Heart left ventricle (tissue), 16 donors: ENCODE measurements around the gene PPIAL4G. TPM values are rescaled to one million over a fixed set of nuclear protein-coding genes. Genes with fewer than 3 reads are reported as not detected.
"Not testable (repeated sequence)": the region's sequence is repeated elsewhere in the genome, so short reads cannot be mapped to it uniquely, and the experiment has no call there.

Experiments
- ATAC-seq, 4 donors: fragments of 200-7000 bp; cut with Tn5 transposase; one replicate each; pipeline ENCODE4 v1.9.1; 2020 to 2022; ENCODE audit warnings: moderate library complexity in 4 of 4, mild to moderate bottlenecking in 3 of 4, moderate number of reproducible peaks in 1 of 4
- DNase-seq, 5 donors: peaks; one replicate each; pipeline ENCODE4 v3.0.0-alpha.2; 2020
- H3K27ac ChIP-seq, 12 donors: fragments of 200-600 bp; sonication (generic) in 4 of 12; one replicate each; pipeline versions ENCODE4 v1.5.0 to v1.8.0; 2016 to 2022; ENCODE audit warnings: mild to moderate bottlenecking in 2 of 12
- H3K27me3 ChIP-seq, 9 donors: fragments of 200-600 bp; sonication (generic) in 2 of 9; one replicate each; pipeline versions ENCODE4 v1.5.1 to v1.8.0; 2016 to 2022; ENCODE audit warnings: mild to moderate bottlenecking in 3 of 9
- H3K36me3 ChIP-seq, 9 donors: fragments of 200-600 bp; sonication (generic) in 2 of 9; one replicate each; pipeline versions ENCODE4 v1.5.0 to v1.8.0; 2018 to 2022; ENCODE audit warnings: mild to moderate bottlenecking in 2 of 9
- H3K4me1 ChIP-seq, 12 donors: fragments of 200-600 bp; sonication (generic) in 4 of 12; one replicate each; pipeline versions ENCODE4 v1.5.0 to v1.8.0; 2016 to 2022; ENCODE audit warnings: mild to moderate bottlenecking in 3 of 12
- H3K4me3 ChIP-seq, 12 donors: fragments of 200-600 bp; sonication (generic) in 4 of 12; one replicate each; pipeline versions ENCODE4 v1.5.0 to v1.8.0; 2017 to 2022; ENCODE audit warnings: mild to moderate bottlenecking in 9 of 12, moderate library complexity in 4 of 12
- H3K9me3 ChIP-seq, 12 donors: fragments of 200-600 bp; sonication (generic) in 4 of 12; one replicate each; pipeline versions ENCODE4 v1.5.0 to v1.8.0; 2016 to 2022; ENCODE audit warnings: mild to moderate bottlenecking in 1 of 12
- POLR2A ChIP-seq, 2 donors: fragments of 450-650 bp; IDR thresholded peaks; one replicate each; pipeline ENCODE4 v1.6.1; 2017; ENCODE audit warnings: antibody characterized with exemption in 2 of 2, mild to moderate bottlenecking in 2 of 2, moderate library complexity in 2 of 2
- WGBS, 4 donors: extraction: QIAGEN DNeasy Blood & Tissue Kit in 2 of 4; methylation state at CpG; one replicate each; pipeline versions ENCODE4 v1.1.5 to v1.1.7; 2013 to 2018; 5-methylcytosine and 5-hydroxymethylcytosine counted together
- intact Hi-C, 10 donors: fragments of 100-400 bp; cut with DNase I; formaldehyde crosslinking; loops; one replicate each; pipeline versions ENCODE4 v1.11.1 to v1.14.2; 2022
- polyA plus RNA-seq, 2 donors: library from polyadenylated mRNA; stranded (reverse); fragments of 200-250 nt; gene quantifications; one replicate each; pipeline ENCODE4 v1.2.3, GENCODE V29; 2013
- total RNA-seq, 9 donors: library from RNA; depleted of rRNA in 2 of 9; stranded (reverse); fragments of >200 nt in 2 of 9; fragmentation: NEBNext Ultra II Directional in 3 of 9; extraction: Animal tissue kit (Norgen Biotek cat#: 25700) in 3 of 9; gene quantifications; one replicate each; pipeline versions ENCODE4 v1.1.0 to v1.2.4, GENCODE V29; 2016 to 2023
- donor health status: ischemic (EF 13 %, LVEDD 7.1; RV severe dilation, severe dysfunction).
- donor health status: healthy with polysubstance abuse.
- donor health status: DM: no; HTN: yes; CAD: no.
- donor health status: DM: no; HTN: no; CAD: no.
- donor health status: ischemic (EF 25% LVEDD 6.9; RV normal size, moderate dysfunction).
- donor health status: ischemic (EF 25% LVEDD 5.7; RV mildly dilated, moderate dysfunction).
- donor health status: healthy.
- donor health status: DM: yes; HTN: yes; CAD: no.
- donor health status: ischemic (EF 35%, LVEDD 5.7; RV mildly dilated, moderate dysfunction).
- donor health status: nonischemic (EF 11% LVEDD 7.7; RV severe dilation, severe dysfunction).
- donor health status: DM: yes; HTN: yes; CAD: no.
- donor health status: PGD.
- donor health status: ischemic (EF 29% LVEDD 5.4; RV normal size, mild dysfunction).
- donor health status: nonischemic (EF 23%, LVEDD 6.1; RV moderate dilation, normal function).

Gene PPIAL4G
- total and polyA plus RNA-seq, 11 donors: 0.09 to 0.11 TPM; not detected in 9

DNA sequence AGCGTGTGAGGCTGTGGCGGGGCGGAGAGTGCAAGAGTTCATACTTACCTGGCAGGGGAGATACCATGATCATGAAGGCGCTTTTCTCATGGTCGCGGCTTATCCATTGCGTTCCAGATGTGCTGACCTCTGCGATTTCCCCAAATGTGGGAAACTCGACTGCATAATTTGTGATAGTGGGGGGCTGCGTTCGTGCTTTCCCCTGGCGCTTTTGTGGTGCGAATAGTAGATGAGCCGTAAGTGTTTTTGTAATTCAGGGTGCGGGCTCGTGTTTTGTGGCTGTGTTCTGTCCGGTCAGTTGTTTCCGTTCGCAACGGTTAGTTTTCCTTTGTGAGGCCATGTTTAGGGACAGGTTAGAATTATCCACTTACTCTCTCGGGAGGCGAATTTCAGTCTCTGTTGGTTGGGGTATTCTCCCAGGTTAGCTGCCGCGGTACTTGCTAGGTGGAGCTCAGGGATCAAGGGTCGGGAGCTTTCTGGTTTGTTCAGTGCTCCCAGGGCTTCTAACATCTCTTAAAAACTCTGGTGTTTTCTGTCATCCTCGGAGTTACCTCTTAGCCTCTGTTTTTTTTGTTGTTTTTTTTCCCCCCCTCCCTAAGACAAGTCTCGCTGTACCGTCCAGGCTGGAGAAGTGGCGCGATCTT, 39.6 kb upstream of the PPIAL4G start:
- 2 to 4% (median 2%) methylated on average over 24 to 30 of the region's 30 CpGs for WGBS, 4 donors

DNA sequence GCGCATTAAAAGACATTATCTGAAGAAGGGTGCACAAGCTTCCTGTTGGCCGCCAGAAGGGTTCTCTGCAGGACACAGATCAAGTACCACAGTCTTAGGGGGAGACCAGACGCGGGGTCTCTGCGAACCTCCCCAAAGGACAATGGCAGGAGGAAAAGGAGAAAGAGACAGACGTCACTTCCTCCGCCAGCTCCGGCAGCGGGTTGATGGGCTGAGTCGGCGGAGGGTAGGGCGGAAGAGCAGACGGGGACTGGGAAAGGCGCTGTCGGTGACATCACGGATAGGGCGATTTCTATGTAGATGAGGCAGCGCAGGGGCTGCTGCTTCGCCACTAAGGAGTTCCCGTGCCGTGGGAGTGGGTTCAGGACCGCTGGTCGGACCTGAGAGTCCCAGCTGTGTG, 39.0 kb upstream of the PPIAL4G start:
- 2 to 7% (median 4%) methylated on average over 9 to 18 of the region's 23 CpGs for WGBS, 4 donors
- H3K4me1 ChIP-seq, H3K27me3 ChIP-seq, H3K9me3 ChIP-seq, H3K36me3 ChIP-seq, intact Hi-C loops: not testable (repeated sequence)
- DNase-seq: peak; percentile 81 to 91 (median 89)
- peak overlapping the region in 3 of 12 donors; percentile 34 to 64 (median 43) for H3K27ac ChIP-seq
- peak; percentile 87 to 93 (median 91) for ATAC-seq
- H3K4me3 ChIP-seq: peak overlapping the region in 9 of 12 donors; percentile 29 to 58 (median 45)

More for the DNA sequence above, 39.6 kb upstream of the PPIAL4G start:
- H3K4me1 ChIP-seq, H3K36me3 ChIP-seq, intact Hi-C loops, H3K9me3 ChIP-seq, H3K27me3 ChIP-seq: not testable (repeated sequence)
- DNase-seq: peak; percentile 76 to 84 (median 83)
- ATAC-seq: peak; percentile 88 to 94 (median 90)
- Histone ChIP-seq H3K4me3 (peak overlapping the region in 11 of 12 donors; percentile 10 to 60 (median 49)), H3K27ac (peak overlapping the region in 8 of 12 donors; percentile 13 to 71 (median 57))
- TF ChIP-seq POLR2A (IDR thresholded peaks at IDR 0.05): peak in 1 of 2 donors; percentile 54

DNA sequence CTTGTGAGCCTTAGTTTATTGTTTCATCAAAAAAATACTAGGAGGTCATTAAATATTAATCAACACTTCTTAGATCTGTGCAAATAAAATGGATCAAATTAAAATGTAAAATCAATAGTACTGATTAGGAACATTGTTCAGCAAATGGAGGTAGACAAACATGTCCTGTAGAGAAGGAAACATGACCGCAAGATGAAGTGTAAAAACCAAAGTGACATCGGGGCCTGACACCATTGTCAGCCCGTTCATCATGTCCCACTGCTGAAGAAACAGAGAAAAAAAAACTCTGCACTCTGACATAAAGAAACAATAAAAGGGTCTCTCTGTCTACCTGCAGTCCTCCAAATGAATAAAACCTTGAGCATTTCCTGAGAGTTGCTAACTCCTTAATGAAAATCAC, 31.2 kb upstream of the PPIAL4G start:
- H3K27me3 ChIP-seq, H3K4me3 ChIP-seq, H3K4me1 ChIP-seq, DNase-seq, H3K9me3 ChIP-seq, H3K27ac ChIP-seq, H3K36me3 ChIP-seq, intact Hi-C loops, ATAC-seq: not testable (repeated sequence)
- WGBS, 4 donors: no CpG with 5 or more reads among the region's 3 CpGs

DNA sequence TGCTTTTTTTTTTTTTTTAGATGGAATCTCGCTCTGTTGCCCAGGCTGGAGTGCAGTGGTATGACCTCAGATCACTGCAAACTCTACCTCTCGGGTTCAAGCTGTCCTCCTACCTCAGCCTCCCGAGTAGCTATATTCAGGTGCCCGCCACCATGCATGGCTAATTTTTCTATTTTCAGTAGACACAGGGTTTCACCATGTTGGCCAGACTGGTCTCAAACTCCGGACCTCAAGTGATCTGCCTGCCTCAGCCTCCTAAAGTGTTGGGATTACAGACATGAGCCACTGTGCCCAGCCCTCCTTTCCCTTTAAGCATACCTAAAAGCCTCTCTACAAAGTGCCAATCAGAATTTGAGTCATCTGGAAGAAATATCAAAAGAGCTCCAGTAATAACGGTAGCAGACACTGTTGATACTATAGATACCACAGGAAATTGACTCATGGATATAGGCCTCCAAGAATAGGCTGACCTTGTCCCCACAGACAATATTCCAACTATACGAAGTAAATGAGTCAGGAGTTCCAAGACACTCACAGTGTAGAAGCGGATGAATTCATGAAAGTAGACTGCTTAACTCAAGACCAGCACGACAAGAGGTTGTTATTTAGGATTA, 29.6 kb upstream of the PPIAL4G start:
- H3K27ac ChIP-seq, H3K36me3 ChIP-seq, H3K9me3 ChIP-seq, H3K4me3 ChIP-seq, intact Hi-C loops, H3K4me1 ChIP-seq, ATAC-seq, DNase-seq, H3K27me3 ChIP-seq: not testable (repeated sequence)
- 73 to 89% (median 79%) methylated on average over 5 to 9 of the region's 9 CpGs for WGBS, 4 donors

DNA sequence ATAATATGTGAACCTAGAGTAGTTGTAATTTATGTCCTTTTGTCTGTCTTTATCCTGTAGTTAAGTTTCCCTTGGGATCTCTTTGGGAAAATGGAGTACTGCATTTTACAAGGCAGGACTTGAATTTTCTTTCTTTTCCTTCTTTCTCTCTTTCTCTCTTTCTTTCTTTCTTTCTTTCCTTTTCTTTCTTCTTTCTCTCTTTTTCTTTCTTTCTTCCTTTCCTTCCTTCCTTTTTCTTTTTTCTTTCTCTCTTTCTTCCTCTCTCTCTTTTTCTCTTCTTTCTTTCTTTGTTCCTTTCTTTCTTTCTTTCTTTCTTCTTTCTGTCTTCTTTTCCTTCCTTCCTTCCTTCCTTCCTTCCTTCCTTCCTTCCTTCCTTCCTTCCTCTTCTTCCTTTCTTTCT, 10.8 kb upstream of the PPIAL4G start:
- DNase-seq, H3K4me1 ChIP-seq, H3K36me3 ChIP-seq, H3K27ac ChIP-seq, H3K4me3 ChIP-seq, intact Hi-C loops, H3K27me3 ChIP-seq, ATAC-seq, H3K9me3 ChIP-seq: not testable (repeated sequence)

DNA sequence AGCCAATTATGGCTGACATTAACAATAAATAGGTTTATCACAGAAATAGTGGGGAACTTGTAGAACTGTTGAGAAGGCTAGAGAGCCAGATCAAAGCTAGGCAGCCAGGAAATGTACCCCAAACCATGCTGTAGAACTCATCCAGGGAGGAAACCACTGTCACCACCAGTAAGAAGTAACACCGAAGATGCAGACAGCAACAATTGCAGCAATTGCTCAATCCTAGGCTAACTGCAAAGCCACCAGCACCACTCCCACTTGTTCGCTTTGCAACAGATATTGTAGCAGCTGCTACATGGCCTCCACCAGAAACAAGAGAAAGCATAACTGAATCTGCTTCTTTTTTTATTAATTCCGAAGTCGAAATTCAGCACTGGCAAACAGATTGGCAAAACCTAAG, 2.0 kb downstream of the PPIAL4G start:
- H3K27me3 ChIP-seq, DNase-seq, ATAC-seq, H3K36me3 ChIP-seq, H3K27ac ChIP-seq, intact Hi-C loops, H3K9me3 ChIP-seq, H3K4me1 ChIP-seq, H3K4me3 ChIP-seq: not testable (repeated sequence)
- 71 to 82% methylated on average over 2 of the region's 4 CpGs; no CpG with 5 or more reads in 2 of the 4 donors for WGBS, 4 donors

DNA sequence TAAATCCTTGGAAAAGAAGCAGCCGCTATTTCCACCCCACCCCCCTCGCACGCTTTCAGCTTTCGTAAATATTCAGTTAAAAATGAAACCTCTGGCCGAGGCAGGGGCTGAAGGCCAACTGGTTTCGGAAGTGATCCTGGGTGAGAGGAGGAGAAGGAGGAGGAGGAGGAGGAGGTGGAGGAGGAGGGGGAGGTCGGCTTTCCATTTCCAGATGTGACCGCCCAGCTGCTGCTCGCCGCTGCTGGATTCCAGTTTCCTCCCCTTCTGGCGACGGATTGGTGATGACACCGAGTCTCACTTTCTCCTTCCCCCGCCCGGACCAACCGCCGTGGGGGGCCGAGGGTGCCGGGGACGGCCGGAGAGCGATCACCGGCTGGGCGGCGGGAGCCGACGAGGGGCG, 23.4 kb downstream of the PPIAL4G start:
- ATAC-seq, H3K4me1 ChIP-seq, H3K36me3 ChIP-seq, H3K27me3 ChIP-seq, H3K9me3 ChIP-seq, intact Hi-C loops, DNase-seq: not testable (repeated sequence)
- 0% methylated on average over 1 to 7 of the region's 28 CpGs for WGBS, 4 donors
- peak overlapping the region in 1 of 12 donors; percentile 84 for H3K27ac ChIP-seq
- H3K4me3 ChIP-seq: peak overlapping the region in 9 of 12 donors; percentile 55 to 70 (median 66)

DNA sequence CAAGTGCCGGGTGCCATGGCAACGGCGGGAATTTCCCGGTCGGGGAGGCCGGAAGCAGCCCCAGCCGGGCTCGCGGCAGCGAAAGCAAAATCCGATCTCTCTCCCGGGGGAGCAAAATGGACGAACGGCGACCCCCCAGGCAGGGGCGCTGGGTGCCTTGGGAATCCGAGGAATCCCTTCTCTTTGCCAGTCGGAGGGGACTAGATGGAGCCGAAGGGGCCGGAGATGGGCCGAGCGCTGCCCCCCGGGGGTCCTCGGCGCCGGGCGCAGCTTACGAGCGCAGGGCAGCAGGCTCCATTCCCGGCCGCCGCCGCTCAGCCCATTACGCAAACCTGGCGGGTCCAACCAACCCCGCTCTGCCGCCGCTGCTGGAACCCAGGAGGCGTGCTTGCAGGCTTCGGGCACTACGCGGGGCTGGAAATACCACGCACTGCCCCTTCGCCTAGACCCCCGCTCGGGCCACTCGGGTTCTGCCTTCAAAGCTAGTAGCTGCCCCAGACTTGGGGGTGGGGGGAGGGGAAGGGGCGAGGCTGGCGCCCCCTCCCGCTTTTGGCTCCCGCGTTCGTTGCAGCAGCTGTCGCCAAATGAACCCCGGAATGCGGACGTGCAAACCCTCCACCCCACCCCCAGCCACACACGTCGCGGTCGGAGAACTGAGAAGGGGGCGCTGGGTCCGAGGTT, 24.1 kb downstream of the PPIAL4G start:
- H3K9me3 ChIP-seq, H3K27me3 ChIP-seq, ATAC-seq, intact Hi-C loops, H3K36me3 ChIP-seq, H3K4me1 ChIP-seq: not testable (repeated sequence)
- H3K27ac ChIP-seq: peak overlapping the region in 7 of 12 donors; percentile 41 to 84 (median 69)
- peak; percentile 9 to 67 (median 21) for DNase-seq
- 0 to 1% (median 1%) methylated on average over 18 to 60 of the region's 63 CpGs for WGBS, 4 donors
- peak overlapping the region; percentile 41 to 70 (median 63) for H3K4me3 ChIP-seq

DNA sequence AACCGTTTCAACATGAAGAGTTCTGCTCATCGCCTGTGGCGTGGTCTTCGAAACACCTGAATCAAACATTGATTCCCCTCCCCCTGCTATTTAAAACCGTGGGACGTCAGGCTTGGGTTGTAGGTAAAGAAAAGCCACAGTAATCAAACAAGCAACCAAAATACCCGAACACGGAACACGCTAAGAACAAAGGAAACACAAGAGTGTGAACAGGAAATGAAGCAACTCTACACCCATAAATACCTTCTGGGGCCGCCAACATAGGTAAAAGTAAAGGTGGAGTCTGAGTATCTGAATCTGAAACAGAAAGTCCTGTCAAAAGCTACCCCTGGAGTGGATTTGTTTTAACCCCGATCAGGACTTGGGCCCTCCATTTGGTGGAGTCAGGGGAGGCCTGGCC, 24.7 kb downstream of the PPIAL4G start:
- H3K9me3 ChIP-seq, ATAC-seq, H3K36me3 ChIP-seq, intact Hi-C loops, H3K4me1 ChIP-seq, H3K27me3 ChIP-seq, DNase-seq: not testable (repeated sequence)
- 4 to 15% (median 10%) methylated on average over 9 to 10 of the region's 11 CpGs for WGBS, 4 donors
- Histone ChIP-seq H3K27ac (peak overlapping the region in 2 of 12 donors; percentile 81 to 84), H3K4me3 (peak overlapping the region in 11 of 12 donors; percentile 41 to 70 (median 64))

DNA sequence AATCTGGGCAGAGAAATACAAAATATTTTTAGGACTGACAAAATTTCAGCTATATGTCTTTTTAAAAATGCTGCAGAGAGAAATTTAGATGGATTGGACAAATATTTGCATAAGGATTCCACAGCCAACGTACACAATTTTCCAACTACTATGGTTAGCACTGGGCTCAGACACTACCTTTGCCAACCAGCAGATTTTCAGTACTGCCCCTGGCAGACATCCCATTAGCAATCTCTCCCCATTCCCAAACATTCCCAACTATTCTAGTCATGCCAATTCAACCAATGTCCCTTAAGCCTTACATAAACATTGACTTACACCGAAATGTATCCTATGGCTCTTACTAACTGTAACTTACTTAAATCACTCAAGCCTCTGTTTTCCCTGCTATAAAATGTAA, 30.3 kb downstream of the PPIAL4G start:
- H3K9me3 ChIP-seq, H3K4me3 ChIP-seq, H3K27me3 ChIP-seq, intact Hi-C loops, H3K36me3 ChIP-seq, DNase-seq, ATAC-seq, H3K27ac ChIP-seq, H3K4me1 ChIP-seq: not testable (repeated sequence)
- WGBS, 4 donors: 83 to 90% (median 85%) methylated on average over 2 of the region's 2 CpGs
